H9 (cell line): Measurements from ENCODE around the gene METTL22. TPM values are rescaled to one million over a fixed set of nuclear protein-coding genes. Genes with fewer than 3 reads are reported as not detected.

Source experiments
- DNase-seq: peaks from one replicate; pipeline ENCODE4 v3.0.0-alpha.2; 2017
- H2AFZ ChIP-seq: one replicate; pipeline ENCODE4 v1.6.1; 2013; ENCODE audit warnings: mild to moderate bottlenecking, low read length, control low read depth, moderate library complexity
- H2AK5ac ChIP-seq: 2 replicates; pipeline ENCODE4 v1.6.1; 2013; ENCODE audit warnings: low read length, control low read depth, mixed read lengths; ENCODE audit not compliant: insufficient read length
- H2BK120ac ChIP-seq: one replicate; pipeline ENCODE4 v1.6.1; 2013; ENCODE audit warnings: low read depth, mild to moderate bottlenecking, low read length, control low read depth, inconsistent platforms; ENCODE audit not compliant: poor library complexity, severe bottlenecking
- H2BK12ac ChIP-seq: 2 replicates; pipeline ENCODE4 v1.6.1; 2013; ENCODE audit warnings: low read length, control low read depth, mixed read lengths, low read depth; ENCODE audit not compliant: insufficient read length
- H2BK15ac ChIP-seq: 2 replicates; pipeline ENCODE4 v1.6.1; 2013; ENCODE audit warnings: low read depth, low read length, control low read depth
- H2BK20ac ChIP-seq: one replicate; pipeline ENCODE4 v1.6.1; 2013; ENCODE audit warnings: low read depth, mild to moderate bottlenecking, low read length, control low read depth, inconsistent platforms; ENCODE audit not compliant: poor library complexity, severe bottlenecking
- H2BK5ac ChIP-seq: 2 replicates; pipeline ENCODE4 v1.6.1; 2013; ENCODE audit warnings: low read length, control low read depth, mixed read lengths; ENCODE audit not compliant: insufficient read length
- H3K14ac ChIP-seq: 2 replicates; pipeline ENCODE4 v1.6.1; 2013; ENCODE audit warnings: low read length, control low read depth; ENCODE audit not compliant: insufficient read depth
- H3K18ac ChIP-seq: 2 replicates; pipeline ENCODE4 v1.6.1; 2013; ENCODE audit warnings: low read depth, mild to moderate bottlenecking, mixed read lengths, low read length, control low read depth; ENCODE audit not compliant: insufficient read length
- H3K23ac ChIP-seq: 2 replicates; pipeline ENCODE4 v1.6.1; 2013; ENCODE audit warnings: low read length, control low read depth, mixed read lengths, low read depth; ENCODE audit not compliant: insufficient read length
- H3K23me2 ChIP-seq: 2 replicates; pipeline ENCODE4 v1.6.1; 2013; ENCODE audit warnings: low read depth, mild to moderate bottlenecking, mixed read lengths, low read length, control low read depth; ENCODE audit not compliant: insufficient read length, poor library complexity, severe bottlenecking
- H3K27ac ChIP-seq: 2 replicates; pipeline ENCODE4 v1.5.1; 2013; ENCODE audit warnings: low read length, control low read depth, mixed read lengths, low read depth; ENCODE audit not compliant: insufficient read length
- H3K27me3 ChIP-seq: 2 replicates; pipeline ENCODE4 v1.6.1; 2013; ENCODE audit warnings: low read length, control low read depth, inconsistent platforms; ENCODE audit not compliant: insufficient read depth
- H3K4ac ChIP-seq: 2 replicates; pipeline ENCODE4 v1.6.1; 2013; ENCODE audit warnings: low read depth, mild to moderate bottlenecking, control low read depth, inconsistent platforms, low read length, moderate library complexity
- H3K4me1 ChIP-seq: 2 replicates; pipeline ENCODE4 v1.6.1; 2013; ENCODE audit warnings: low read length, control low read depth, inconsistent platforms; ENCODE audit not compliant: insufficient read depth
- H3K4me2 ChIP-seq: 2 replicates; pipeline ENCODE4 v1.6.1; 2013; ENCODE audit warnings: low read length, control low read depth, mixed read lengths; ENCODE audit not compliant: insufficient read length, insufficient read depth
- H3K56ac ChIP-seq: 2 replicates; pipeline ENCODE4 v1.6.1; 2013; ENCODE audit warnings: low read depth, mild to moderate bottlenecking, mixed read lengths, low read length, control low read depth; ENCODE audit not compliant: insufficient read length
- H3K79me1 ChIP-seq: 2 replicates; pipeline ENCODE4 v1.6.1; 2013; ENCODE audit warnings: low read depth, mild to moderate bottlenecking, moderate library complexity, low read length, control low read depth, inconsistent platforms; ENCODE audit not compliant: insufficient read depth, poor library complexity, severe bottlenecking
- H3K79me2 ChIP-seq: 2 replicates; pipeline ENCODE4 v1.6.1; 2013; ENCODE audit warnings: low read length, control low read depth, inconsistent platforms; ENCODE audit not compliant: insufficient read depth
- H3K9ac ChIP-seq: 2 replicates; pipeline ENCODE4 v1.6.1; 2013; ENCODE audit warnings: low read length, control low read depth, mixed read lengths; ENCODE audit not compliant: insufficient read length; ENCODE audit errors: extremely low read depth
- H3K9me3 ChIP-seq: one replicate; pipeline ENCODE4 v1.6.1; 2013; ENCODE audit warnings: low read depth, low read length, inconsistent platforms; ENCODE audit not compliant: control insufficient read depth
- H3T11ph ChIP-seq: one replicate; pipeline ENCODE4 v1.6.1; 2013; ENCODE audit warnings: mild to moderate bottlenecking, low read length, control low read depth, inconsistent platforms
- H4K20me1 ChIP-seq: one replicate; pipeline ENCODE4 v1.6.1; 2013; ENCODE audit not compliant: control insufficient read depth, insufficient read length, insufficient read depth
- H4K5ac ChIP-seq: 2 replicates; pipeline ENCODE4 v1.6.1; 2013; ENCODE audit warnings: low read depth, mild to moderate bottlenecking, mixed read lengths, low read length, control low read depth; ENCODE audit not compliant: insufficient read length
- H4K8ac ChIP-seq: replicated peaks from 2 replicates; pipeline ENCODE4 v1.6.1; 2013; ENCODE audit warnings: low read length, control low read depth, mixed read lengths, low read depth; ENCODE audit not compliant: insufficient read length
- H4K91ac ChIP-seq: 2 replicates; pipeline ENCODE4 v1.6.1; 2013; ENCODE audit warnings: low read depth, mild to moderate bottlenecking, moderate library complexity, mixed read lengths, low read length, control low read depth; ENCODE audit not compliant: insufficient read length
- H3K27ac Mint-ChIP-seq, 3 experiments: 2 replicates in 2 of 3; 3 replicates in 1 of 3; pipeline ENCODE4 v1.8.0; 2020 to 2021; ENCODE audit warnings: mixed read lengths in 3 of 3, mild to moderate bottlenecking in 1 of 3, moderate library complexity in 1 of 3
- H3K27me3 Mint-ChIP-seq: 2 replicates; pipeline ENCODE4 v1.8.0; 2021; ENCODE audit warnings: low read depth, mild to moderate bottlenecking, moderate library complexity, mixed read lengths
- H3K36me3 Mint-ChIP-seq, 3 experiments: 2 replicates in 2 of 3; 3 replicates in 1 of 3; pipeline ENCODE4 v1.8.0; 2020 to 2021; ENCODE audit warnings: low read depth in 3 of 3, mixed read lengths in 3 of 3; ENCODE audit not compliant: insufficient read depth in 1 of 3
- H3K4me1 Mint-ChIP-seq, 2 experiments: 2 replicates each; pipeline ENCODE4 v1.8.0; 2020; ENCODE audit warnings: mixed read lengths in 2 of 2
- H3K4me3 Mint-ChIP-seq, 2 experiments: 2 replicates in 1 of 2; 3 replicates in 1 of 2; pipeline ENCODE4 v1.8.0; 2020 to 2021; ENCODE audit warnings: mild to moderate bottlenecking in 2 of 2, mixed read lengths in 2 of 2, moderate library complexity in 1 of 2
- H3K9me3 Mint-ChIP-seq, 2 experiments: 2 replicates in 1 of 2; 3 replicates in 1 of 2; pipeline ENCODE4 v1.8.0; 2020; ENCODE audit warnings: mild to moderate bottlenecking in 2 of 2, mixed read lengths in 2 of 2, moderate library complexity in 1 of 2
- CTCF ChIP-seq: fragments of 200-600 bp; sonication (generic); conservative IDR thresholded peaks from 3 replicates; pipeline ENCODE4 v1.8.0; 2021; ENCODE audit warnings: antibody characterized with exemption, mild to moderate bottlenecking
- WGBS: extraction: QIAGEN DNeasy Blood & Tissue Kit; methylation state at CpG from one replicate; pipeline ENCODE4 v1.1.7; 2013; ENCODE audit warnings: missing lambda C conversion rate, low lambda C conversion rate, mixed read lengths; ENCODE audit not compliant: insufficient read length; ENCODE audit errors: extremely low coverage; 5-methylcytosine and 5-hydroxymethylcytosine counted together
- total RNA-seq: library from RNA; stranded (reverse); gene quantifications from 2 replicates; pipeline ENCODE4 v1.2.1, GENCODE V29; 2021

Gene METTL22
- total RNA-seq, 1 experiment from 2014 or later = 51.9 TPM

- DNase-seq = no peak
- no peak overlapping the region for H3K27ac Mint-ChIP-seq
- H3K23me2 ChIP-seq = no peaks in the 10 kb centered on the region
- H2BK12ac ChIP-seq = no peak overlapping the region
- H3K27me3 ChIP-seq = no peaks in the 10 kb centered on the region
- no peak overlapping the region for H2BK120ac ChIP-seq
- no peak overlapping the region for H4K8ac ChIP-seq
- no peak overlapping the region for H3K56ac ChIP-seq
- H3K14ac ChIP-seq = no peak overlapping the region
- H4K91ac ChIP-seq = no peak overlapping the region
- no peak overlapping the region for H4K5ac ChIP-seq
- H3K9ac ChIP-seq = no peak overlapping the region
- H3K79me1 ChIP-seq = no peaks in the 10 kb centered on the region
- TF ChIP-seq CTCF = no peak
- peaks cover 13% of the 10 kb centered on the region for H3K27me3 Mint-ChIP-seq
- no peak overlapping the region for H3K27ac ChIP-seq
- H3K4me1 ChIP-seq = no peaks in the 10 kb centered on the region
- H3K9me3 Mint-ChIP-seq = no peaks in the 10 kb centered on the region
- H2AFZ ChIP-seq = no peak overlapping the region
- H2BK20ac ChIP-seq = no peak overlapping the region
- H3T11ph ChIP-seq = no peak overlapping the region
- H3K36me3 Mint-ChIP-seq = no peaks in the 10 kb centered on the region; a peak in 1 of 7 replicates
- no peak overlapping the region for H2AK5ac ChIP-seq
- H3K4me2 ChIP-seq = no peak overlapping the region
- peaks cover 9 to 10% of the 10 kb centered on the region in 2 experiments for H3K4me1 Mint-ChIP-seq
- no peak overlapping the region for H3K4ac ChIP-seq
- no peak overlapping the region for H2BK15ac ChIP-seq
- no peaks in the 10 kb centered on the region for H4K20me1 ChIP-seq
- H3K79me2 ChIP-seq = no peaks in the 10 kb centered on the region
- H3K23ac ChIP-seq = no peak overlapping the region
- H3K18ac ChIP-seq = no peak overlapping the region
- no peaks in the 10 kb centered on the region for H3K9me3 ChIP-seq
- no peak overlapping the region for H3K4me3 Mint-ChIP-seq
- no peak overlapping the region for H2BK5ac ChIP-seq
- WGBS = no CpG with 5 or more reads among the region's 5 CpGs
Measured at GRCh38 chr16:8661703-8662102, 40.2 kb downstream of the METTL22 start.
